HS-5 (cell line): Measurements from ENCODE around the gene SMCR8.
"Not testable (repeated sequence)": the region's sequence is repeated elsewhere in the genome, so short reads cannot be mapped to it uniquely, and the experiment has no call there.

Source experiments
- DNase-seq: peaks from one replicate; pipeline ENCODE4 v3.0.0-alpha.2; 2012; ENCODE audit warnings: low read depth

The SMCR8 gene

GRCh38 chr17:18314731-18315561 is at the start of gene SMCR8, which contains the start of gene TOP3A:
TSS of gene SMCR8 (plus strand) at chr17:18315293. CDS start at chr17:18315790, 497 bp downstream.
TSS of gene TOP3A (minus strand) at chr17:18314994. CDS start at chr17:18314778, 216 bp downstream.
- peak; percentile 90 for DNase-seq

DNA sequence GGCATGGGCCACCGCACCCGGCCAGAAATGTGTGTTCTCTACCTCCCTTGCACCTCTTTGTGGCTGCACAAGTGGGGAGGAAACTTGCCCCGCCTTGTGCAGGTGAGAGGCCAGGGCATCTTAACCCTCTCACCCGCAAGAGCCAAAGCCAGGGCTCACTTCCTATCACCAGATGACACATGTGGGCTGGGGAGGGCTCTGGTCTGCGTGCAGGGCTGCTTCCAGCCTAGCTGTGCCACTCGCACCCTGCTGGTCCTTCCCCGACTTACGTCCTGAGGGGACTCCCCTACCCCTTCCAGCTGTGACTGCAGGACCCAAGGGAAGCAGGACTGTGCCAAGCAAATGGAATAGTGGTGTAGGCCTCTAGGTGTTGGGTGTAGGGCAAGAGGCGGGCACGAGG is 47.7 kb upstream of the SMCR8 start:
- no peak for DNase-seq

DNA sequence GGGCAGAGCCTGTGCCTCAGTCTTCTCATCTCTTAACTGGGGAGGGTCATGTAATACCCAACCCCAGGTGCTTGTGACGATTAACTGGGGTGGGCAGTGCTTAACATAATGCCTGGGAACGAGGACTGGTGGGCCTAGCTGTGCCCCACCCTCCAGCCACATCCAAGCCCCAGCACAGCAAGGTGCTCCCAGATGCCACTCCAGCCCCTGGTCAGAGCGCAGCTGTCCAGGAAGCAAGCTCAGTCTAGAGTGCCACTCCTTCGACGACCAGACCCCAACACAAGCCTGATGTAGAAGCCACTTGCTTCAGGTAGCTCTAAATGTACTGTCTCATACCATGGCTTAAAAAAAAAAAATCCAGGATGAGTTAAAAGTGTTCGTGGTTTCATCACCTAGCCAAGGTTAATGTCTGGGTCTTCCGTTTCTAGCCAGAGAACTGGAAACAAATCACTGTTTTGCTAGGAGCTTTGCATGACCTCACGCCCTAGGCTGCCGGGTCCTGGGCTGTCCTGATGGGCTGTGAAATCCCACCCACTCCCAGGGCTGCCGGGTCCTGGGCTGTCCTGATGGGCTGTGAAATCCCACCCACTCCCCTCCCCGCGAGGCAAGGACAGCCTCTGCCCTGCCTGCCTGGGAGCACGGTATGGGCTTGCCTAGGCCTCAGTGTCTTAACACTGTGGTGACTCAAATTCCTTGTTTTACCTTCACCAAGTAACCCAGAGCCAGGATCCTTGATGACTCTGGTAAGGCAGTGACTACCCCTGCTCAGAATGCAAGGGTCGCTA is 47.0 kb upstream of the SMCR8 start:
- no peak for DNase-seq

DNA sequence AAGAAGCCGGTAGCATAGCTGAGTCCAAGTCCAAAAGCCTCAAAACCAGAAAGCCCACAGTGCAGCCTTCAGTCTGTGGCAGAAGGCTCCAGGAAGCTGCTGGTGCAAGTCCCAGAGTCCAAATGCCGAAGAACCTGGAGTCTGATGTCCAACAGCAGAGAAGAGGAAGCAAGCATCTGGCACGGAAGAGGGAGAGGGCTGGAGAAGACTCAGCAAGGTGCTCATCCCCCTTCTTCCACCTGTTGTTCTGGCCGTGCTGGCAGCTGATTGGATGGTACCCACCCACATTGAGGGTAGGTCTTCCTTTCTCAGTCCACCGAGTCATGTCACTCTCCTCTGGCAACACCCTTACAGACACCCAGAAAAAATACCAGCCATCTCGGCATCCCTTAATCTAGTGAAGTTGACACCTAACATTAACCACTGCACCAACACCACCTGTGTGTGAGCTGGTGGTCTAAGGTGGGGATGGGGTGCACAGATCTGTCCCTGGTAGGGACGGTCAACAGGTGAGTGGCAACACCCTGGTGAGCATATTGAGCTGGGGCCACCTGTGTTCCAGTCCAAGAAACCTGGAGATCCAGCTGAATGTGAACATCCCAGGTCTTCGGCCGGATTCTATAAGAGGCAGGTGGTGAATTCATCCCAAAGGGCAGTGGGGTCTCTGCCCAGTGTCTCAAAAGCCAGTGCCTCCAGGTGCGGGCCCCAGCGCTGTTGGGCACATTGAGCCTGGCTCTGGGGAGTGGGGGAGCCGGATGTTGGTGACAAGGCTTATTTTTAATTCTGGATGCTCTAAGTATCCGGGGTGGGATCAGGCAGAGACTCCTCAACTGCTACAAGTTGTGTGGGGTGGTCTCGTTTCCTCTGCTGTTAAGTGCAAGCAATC is 44.8 kb upstream of the SMCR8 start:
- DNase-seq = no peak

DNA sequence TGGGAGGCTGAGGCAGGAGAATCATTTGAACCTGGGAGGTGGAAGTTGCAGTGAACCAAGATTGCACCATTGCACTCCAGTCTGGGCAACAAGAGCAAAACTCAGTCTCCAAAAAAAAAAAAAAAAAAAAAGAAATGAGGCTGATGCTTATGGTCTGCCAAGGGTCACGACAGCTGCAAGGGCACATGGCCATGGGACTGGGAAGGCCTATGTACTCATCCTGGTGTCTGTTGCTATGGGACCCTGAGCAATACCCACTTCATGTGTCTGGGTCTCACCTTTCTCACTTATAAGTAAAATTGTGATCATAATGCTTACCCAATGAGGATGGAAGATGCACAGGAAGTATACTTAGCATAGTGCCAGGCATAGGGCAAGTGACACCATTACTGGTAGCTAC is 38.0 kb upstream of the SMCR8 start:
- DNase-seq = no peak

- DNase-seq = no peak
Measured at GRCh38 chr17:18278867-18279266, 36.2 kb upstream of the SMCR8 start.

DNA sequence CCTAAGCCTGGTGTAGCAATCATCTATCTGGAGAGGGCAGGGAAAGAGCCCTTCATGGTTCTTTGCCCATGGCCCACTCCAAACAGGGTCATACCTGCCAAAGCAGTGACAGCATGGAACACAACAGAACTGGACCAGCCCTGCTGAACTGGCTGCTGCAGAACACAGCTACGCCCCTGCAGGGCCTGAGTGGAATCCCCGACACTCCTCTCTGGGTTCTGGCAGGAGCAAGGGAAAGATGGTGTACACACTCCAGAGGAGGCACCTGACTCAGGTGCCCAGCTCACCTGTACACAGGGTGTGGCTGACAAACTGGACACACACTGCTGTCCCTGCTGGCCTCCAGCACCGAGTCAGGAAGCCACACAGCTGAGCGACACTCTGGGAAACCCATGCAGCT is 34.8 kb upstream of the SMCR8 start:
- DNase-seq = no peak

DNA sequence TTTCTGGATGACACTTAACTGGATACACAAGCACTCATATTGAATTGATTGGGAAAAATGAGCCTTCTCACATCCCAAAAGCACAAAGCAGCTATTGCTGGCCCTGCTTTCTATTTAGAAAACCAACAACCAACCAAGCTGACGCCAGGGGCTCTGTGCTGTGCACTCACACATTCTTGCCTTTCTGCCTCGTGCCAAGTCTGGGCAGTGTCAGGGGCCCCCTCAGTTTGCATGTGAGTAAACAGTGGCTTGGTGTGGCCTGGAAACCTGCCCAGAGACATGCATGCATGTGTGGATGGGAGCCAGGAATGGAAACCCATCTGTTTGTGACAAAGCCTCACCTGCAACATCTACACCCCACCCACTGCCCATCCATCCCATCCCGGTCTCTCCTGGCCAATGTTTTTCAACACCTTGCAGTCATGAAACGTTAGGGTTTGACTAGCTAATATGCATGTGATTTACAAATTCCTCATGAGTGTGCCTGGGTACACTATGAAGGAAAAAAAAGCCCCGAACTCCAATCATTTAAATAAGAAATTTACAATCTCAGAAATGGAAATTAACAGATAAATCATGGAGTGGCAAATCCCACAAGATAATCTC is 34.2 kb upstream of the SMCR8 start:
- DNase-seq = no peak

DNA sequence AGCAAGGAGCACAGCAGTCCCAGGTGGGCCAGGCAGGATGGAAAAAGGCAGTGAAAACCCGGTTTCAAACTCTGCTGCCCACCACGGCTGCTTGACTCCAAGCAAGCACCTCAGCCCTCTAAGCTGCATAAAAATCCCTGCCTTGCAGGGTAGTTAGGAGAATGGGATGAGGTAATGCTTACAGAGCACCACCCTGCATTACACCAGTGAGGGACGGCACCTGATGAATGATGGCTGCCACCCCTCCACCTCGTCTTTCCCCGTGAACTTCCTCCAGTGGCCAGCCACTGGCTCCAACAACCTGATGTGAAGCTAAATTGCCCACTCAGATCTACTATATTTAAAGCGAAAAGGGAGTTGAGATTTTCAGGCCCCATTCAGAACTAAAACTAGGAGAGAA is 33.3 kb upstream of the SMCR8 start:
- DNase-seq = no peak

DNA sequence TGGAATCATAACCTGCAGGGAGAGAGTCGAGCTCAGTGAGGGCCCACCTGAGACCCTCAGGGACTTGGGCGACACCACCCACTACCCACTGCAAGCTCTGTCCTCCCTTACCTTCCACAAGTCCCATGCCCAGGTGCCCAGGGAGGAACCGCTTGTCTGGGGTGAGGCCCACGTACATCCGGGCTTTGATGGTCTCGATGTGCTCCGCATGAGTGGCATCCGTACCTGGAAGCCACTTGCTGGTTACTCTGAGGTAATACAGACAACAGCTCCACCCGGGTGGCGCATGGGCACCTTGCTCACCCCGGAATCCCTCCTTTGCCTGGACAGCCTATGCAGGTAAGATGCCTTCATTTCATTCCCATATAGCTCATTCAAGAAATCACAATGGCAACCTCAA is 29.8 kb upstream of the SMCR8 start:
- no peak for DNase-seq

DNA sequence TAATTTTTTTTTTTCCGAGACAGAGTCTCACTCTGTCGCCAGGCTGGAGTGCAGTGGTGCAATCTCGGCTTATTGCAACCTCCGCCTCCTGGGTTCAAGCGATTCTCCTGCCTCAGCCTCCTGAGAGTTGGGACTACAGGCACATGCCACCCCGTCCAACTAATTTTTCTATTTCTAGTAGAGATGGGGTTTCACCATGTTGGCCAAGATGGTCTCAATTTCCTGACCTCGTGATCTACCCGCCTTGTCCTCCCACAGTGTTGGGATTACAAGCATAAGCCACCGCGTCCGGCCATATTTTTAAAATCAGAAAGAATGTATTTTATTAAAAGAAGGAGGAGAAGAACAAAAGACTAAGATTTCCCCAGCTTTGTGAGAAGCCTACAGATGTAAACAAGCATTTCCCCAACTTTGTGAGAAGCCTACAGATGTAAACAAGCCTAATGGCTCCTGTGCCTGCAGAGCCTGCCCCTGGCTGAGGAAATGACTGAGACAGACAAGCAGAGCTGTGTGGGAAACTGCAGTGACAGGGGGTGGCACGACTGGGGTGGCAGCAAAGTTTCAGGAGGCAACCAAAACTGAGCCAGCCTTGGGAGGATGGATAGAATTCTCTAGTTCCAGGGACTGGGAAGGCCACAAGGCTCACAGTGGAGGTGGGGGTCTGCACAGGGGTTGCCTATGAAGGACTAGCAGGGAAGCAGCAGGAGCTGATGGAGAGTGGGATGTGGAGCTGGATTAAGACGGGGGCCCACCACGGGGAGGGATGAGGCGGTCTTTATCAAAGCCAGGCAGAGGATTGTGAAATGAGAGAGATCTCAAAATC is 23.2 kb upstream of the SMCR8 start:
- no peak for DNase-seq

DNA sequence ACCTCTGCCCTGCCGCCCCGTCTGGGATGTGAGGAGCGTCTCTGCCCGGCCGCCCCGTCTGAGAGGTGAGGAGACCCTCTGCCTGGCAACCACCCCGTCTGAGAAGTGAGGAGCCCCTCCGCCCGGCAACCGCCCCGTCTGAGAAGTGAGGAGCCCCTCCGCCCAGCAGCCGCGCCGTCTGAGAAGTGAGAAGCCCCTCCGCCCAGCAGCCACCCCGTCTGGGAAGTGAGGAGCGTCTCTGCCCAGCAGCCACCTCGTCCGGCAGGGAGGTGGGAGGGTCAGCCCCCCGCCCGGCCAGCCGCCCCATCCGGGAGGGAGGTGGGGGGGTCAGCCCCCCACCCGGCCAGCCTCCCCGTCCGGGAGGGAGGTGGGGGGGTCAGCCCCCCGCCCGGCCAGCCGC is 17.0 kb upstream of the SMCR8 start:
- DNase-seq = not testable (repeated sequence)

DNA sequence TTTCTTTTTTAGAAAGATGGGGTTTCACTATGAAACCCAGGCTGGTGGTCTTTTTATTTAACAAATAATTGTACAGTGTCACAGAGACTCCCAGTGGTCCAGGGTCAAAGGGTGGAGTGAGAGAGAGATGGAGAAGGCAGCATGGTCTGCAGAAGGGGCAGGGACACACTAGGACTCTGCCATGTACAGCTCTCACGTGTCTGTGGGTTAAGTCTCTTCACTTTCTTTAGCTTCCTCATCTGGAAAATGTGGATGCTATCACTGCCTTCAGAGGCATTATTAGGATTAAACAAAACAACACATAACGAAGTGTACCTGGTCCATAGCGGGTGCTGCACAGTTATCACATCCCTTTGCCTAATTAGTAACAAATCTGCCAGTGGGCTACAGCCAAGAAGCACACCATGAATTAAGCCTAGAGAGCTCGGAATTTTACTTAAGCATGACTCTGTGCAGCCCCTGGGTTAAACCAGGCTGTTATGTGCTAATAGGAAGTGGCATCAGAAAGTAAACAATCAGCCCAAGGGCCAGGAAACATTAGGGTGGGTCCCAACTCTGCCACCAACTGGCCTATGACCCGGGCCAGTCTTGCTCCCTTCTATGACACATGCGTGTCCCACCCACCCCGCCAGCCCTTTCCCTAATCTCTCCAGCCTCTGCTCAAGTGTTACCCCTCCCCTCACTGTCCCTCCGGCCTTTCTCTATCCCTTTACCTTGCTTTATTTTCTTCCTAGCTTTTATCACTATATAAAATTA is 14.2 kb upstream of the SMCR8 start:
- DNase-seq = no peak

- not testable (repeated sequence) for DNase-seq
Measured at GRCh38 chr17:18303206-18303605, 11.9 kb upstream of the SMCR8 start.

GRCh38 chr17:18309202-18309601 is 5.9 kb upstream of the SMCR8 start:
- no peak for DNase-seq

- no peak for DNase-seq
Measured at GRCh38 chr17:18314059-18314730, 898 bp upstream of the SMCR8 start.

DNA sequence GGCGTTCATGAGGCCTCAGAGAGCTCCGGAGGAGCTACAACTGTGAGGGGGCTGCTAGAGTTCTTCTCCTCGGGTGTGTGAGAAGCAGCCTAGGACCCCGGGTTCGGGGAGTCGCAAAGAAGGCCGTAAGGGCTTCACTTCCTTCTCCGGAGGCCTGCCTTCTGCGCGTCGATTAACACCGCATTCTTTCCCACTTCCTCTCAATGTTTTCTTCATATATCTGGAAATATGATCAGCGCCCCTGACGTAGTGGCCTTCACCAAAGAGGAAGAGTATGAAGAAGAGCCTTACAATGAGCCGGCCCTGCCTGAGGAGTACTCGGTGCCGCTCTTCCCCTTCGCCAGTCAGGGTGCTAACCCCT is 449 bp downstream of the SMCR8 start:
- no peak for DNase-seq

DNA sequence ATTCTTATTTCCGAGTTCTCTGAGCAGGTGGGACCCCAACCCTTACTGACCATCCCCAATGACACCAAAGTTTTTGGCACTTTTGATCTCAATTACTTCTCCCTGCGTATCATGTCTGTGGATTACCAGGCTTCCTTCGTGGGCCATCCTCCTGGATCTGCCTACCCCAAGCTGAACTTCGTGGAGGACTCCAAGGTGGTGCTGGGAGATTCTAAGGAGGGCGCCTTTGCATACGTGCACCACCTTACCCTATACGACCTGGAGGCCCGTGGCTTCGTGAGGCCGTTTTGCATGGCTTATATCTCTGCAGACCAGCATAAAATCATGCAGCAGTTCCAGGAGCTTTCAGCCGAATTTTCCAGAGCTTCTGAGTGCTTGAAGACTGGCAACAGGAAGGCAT is 868 bp downstream of the SMCR8 start:
- DNase-seq = no peak

- DNase-seq = no peak
Measured at GRCh38 chr17:18318117-18318516, 3.0 kb downstream of the SMCR8 start.
